Bladder microvascular endothelial cell (primary cell): ENCODE data around the gene PRIM1. TPM values are rescaled to one million over a fixed set of nuclear protein-coding genes. Genes with fewer than 3 reads are reported as not detected.

Experiments
- total RNA-seq: library from RNA; depleted of rRNA; stranded (reverse); fragments of >200 nt; gene quantifications from 2 replicates; pipeline ENCODE4 v1.2.3, GENCODE V29; 2014

PRIM1 gene
- total RNA-seq, result 6.8 and 7.8 TPM in 2 replicates

GRCh38 chr12:56751712-56752598, at the start of gene PRIM1:
Gene PRIM1 (minus strand): TSS chr12:56752323. CDS start chr12:56752298, 25 bp downstream.

GRCh38 chr12:56724972-56725722, 27.0 kb downstream of the PRIM1 start, which contains the start of gene NACA:
Gene NACA (minus strand): TSS chr12:56725299. CDS start chr12:56724521, 778 bp downstream.

GRCh38 chr12:56688129-56688845, 63.8 kb downstream of the PRIM1 start, which contains the start of gene PTGES3:
Gene PTGES3 (minus strand): TSS chr12:56688284. CDS start chr12:56687999, 285 bp downstream.

Other genes with a start within 250 kb of the PRIM1 start
- gene RBMS2, start 230.5 kb downstream of the PRIM1 start, total RNA-seq, result 25.1 and 65.6 TPM in 2 replicates
- gene BAZ2A, start 122.0 kb downstream of the PRIM1 start, total RNA-seq, result 17.5 and 40.7 TPM in 2 replicates
- gene ATP5F1B, start 106.3 kb downstream of the PRIM1 start, total RNA-seq, result 463 and 484 TPM in 2 replicates
- 52.8 and 81.4 TPM in 2 replicates for gene PTGES3, start 64.0 kb downstream of the PRIM1 start, total RNA-seq
- gene NACA, start 27.0 kb downstream of the PRIM1 start, total RNA-seq, result 817 and 977 TPM in 2 replicates
- under 0.01 and 0.38 TPM in 2 replicates for gene HSD17B6, start 11.0 kb upstream of the PRIM1 start, total RNA-seq
- not detected in 2 replicates for gene SDR9C7, start 182.1 kb upstream of the PRIM1 start, total RNA-seq
- gene RDH16, start 205.3 kb upstream of the PRIM1 start, total RNA-seq, result under 0.01 and 0.19 TPM in 2 replicates